Nephron progenitor cell (in vitro differentiated cells): ENCODE results near the gene PDLIM7.
A peak's percentile ranks its signal among the peaks of the same experiment; 100 is the strongest.

Experiments used
- DNase-seq: peaks from one replicate; pipeline ENCODE4 v3.0.0; 2021
- H3K27ac Mint-ChIP-seq: 2 replicates; pipeline ENCODE4 v1.8.0; 2021; ENCODE audit warnings: mild to moderate bottlenecking, moderate library complexity, mixed read lengths
- H3K27me3 Mint-ChIP-seq: 2 replicates; pipeline ENCODE4 v1.8.0; 2021; ENCODE audit warnings: mild to moderate bottlenecking, low read depth, mixed read lengths; ENCODE audit not compliant: poor library complexity
- H3K36me3 Mint-ChIP-seq: 2 replicates; pipeline ENCODE4 v1.8.0; 2021; ENCODE audit warnings: low read depth, mixed read lengths
- H3K4me1 Mint-ChIP-seq: 2 replicates; pipeline ENCODE4 v1.8.0; 2021; ENCODE audit warnings: mixed read lengths
- H3K4me3 Mint-ChIP-seq: 2 replicates; pipeline ENCODE4 v1.8.0; 2021; ENCODE audit warnings: mild to moderate bottlenecking, moderate library complexity, mixed read lengths
- H3K9me3 Mint-ChIP-seq: 2 replicates; pipeline ENCODE4 v1.8.0; 2021; ENCODE audit warnings: mild to moderate bottlenecking, moderate library complexity, mixed read lengths
- CTCF ChIP-seq: fragments of 200-600 bp; sonication (generic); IDR thresholded peaks from 2 replicates; pipeline ENCODE4 v1.5.0; 2021; ENCODE audit warnings: antibody characterized with exemption

The PDLIM7 gene

GRCh38 chr5:177492841-177493240 lies 4.6 kb downstream of the PDLIM7 start:
- Mint-ChIP-seq H3K27me3 (no peaks in the 10 kb centered on the region), H3K4me1 (peaks cover 51% of the 10 kb centered on the region), H3K4me3 (no peak overlapping the region), H3K36me3 (peaks cover 18% of the 10 kb centered on the region), H3K27ac (peak overlapping the region; percentile 68), H3K9me3 (no peaks in the 10 kb centered on the region)
- DNase-seq: no peak
- no peak for TF ChIP-seq CTCF

GRCh38 chr5:177491983-177492746 lies 5.2 kb downstream of the PDLIM7 start:
- no peaks in the 10 kb centered on the region for H3K27me3 Mint-ChIP-seq
- no peak overlapping the region for H3K4me3 Mint-ChIP-seq
- H3K27ac Mint-ChIP-seq: peak overlapping the region; percentile 68
- peaks cover 22% of the 10 kb centered on the region for H3K36me3 Mint-ChIP-seq
- peaks cover 48% of the 10 kb centered on the region for H3K4me1 Mint-ChIP-seq
- TF ChIP-seq CTCF: no peak
- DNase-seq: no peak
- H3K9me3 Mint-ChIP-seq: no peaks in the 10 kb centered on the region

- Mint-ChIP-seq H3K9me3 (no peaks in the 10 kb centered on the region), H3K27me3 (no peaks in the 10 kb centered on the region), H3K27ac (no peak overlapping the region), H3K4me3 (no peak overlapping the region), H3K36me3 (peaks cover 26% of the 10 kb centered on the region), H3K4me1 (peaks cover 48% of the 10 kb centered on the region)
- DNase-seq: peak; percentile 95
- peak; percentile 97 for TF ChIP-seq CTCF
Observed at GRCh38 chr5:177491429-177491945, 5.9 kb downstream of the PDLIM7 start.

- H3K4me1 Mint-ChIP-seq: peaks cover 45% of the 10 kb centered on the region
- no peak overlapping the region for H3K4me3 Mint-ChIP-seq
- H3K27me3 Mint-ChIP-seq: no peaks in the 10 kb centered on the region
- no peak for TF ChIP-seq CTCF
- H3K27ac Mint-ChIP-seq: no peak overlapping the region
- DNase-seq: no peak
- peaks cover 26% of the 10 kb centered on the region for H3K36me3 Mint-ChIP-seq
- H3K9me3 Mint-ChIP-seq: no peaks in the 10 kb centered on the region
Observed at GRCh38 chr5:177490992-177491391, 6.4 kb downstream of the PDLIM7 start.

- no peak for DNase-seq
- H3K4me1 Mint-ChIP-seq: peaks cover 41% of the 10 kb centered on the region
- H3K27me3 Mint-ChIP-seq: no peaks in the 10 kb centered on the region
- H3K27ac Mint-ChIP-seq: no peak overlapping the region
- no peak overlapping the region for H3K4me3 Mint-ChIP-seq
- no peaks in the 10 kb centered on the region for H3K9me3 Mint-ChIP-seq
- no peak for TF ChIP-seq CTCF
- peaks cover 26% of the 10 kb centered on the region for H3K36me3 Mint-ChIP-seq
Observed at GRCh38 chr5:177490311-177490991, 7.0 kb downstream of the PDLIM7 start.
